Vagina (tissue), 2 donors: Measurements from ENCODE around the gene CPA4. TPM values are rescaled to one million over a fixed set of nuclear protein-coding genes. Genes with fewer than 3 reads are reported as not detected.

Experiments used
- DNase-seq, 2 donors: peaks; one replicate each; pipeline ENCODE4 v3.0.0-alpha.2; 2017; ENCODE audit errors: extremely low spot score in 2 of 2
- H3K27ac ChIP-seq: fragments of 200-600 bp; sonication (generic); one replicate; pipeline ENCODE4 v1.5.1; 2019
- H3K27me3 ChIP-seq: fragments of 200-600 bp; sonication (generic); one replicate; pipeline ENCODE4 v1.5.1; 2019
- H3K36me3 ChIP-seq, 2 donors: fragments of 200-600 bp; sonication (generic); one replicate each; pipeline ENCODE4 v1.5.1; 2017 to 2019
- H3K4me1 ChIP-seq: fragments of 200-600 bp; sonication (generic); one replicate; pipeline ENCODE4 v1.5.1; 2019
- H3K4me3 ChIP-seq, 2 donors: fragments of 200-600 bp; sonication (generic); 1 replicate in 1 of 2; 2 replicates in 1 of 2; pipeline ENCODE4 v1.5.1; 2016 to 2019
- H3K9me3 ChIP-seq: fragments of 200-600 bp; sonication (generic); one replicate; pipeline ENCODE4 v1.5.1; 2019
- CTCF ChIP-seq, 3 experiments: fragments of 450-650 bp in 2 of 3; fragments of 200-600 bp in 1 of 3; sonication (generic) in 1 of 3; IDR thresholded peaks; one replicate each; pipeline ENCODE4 v1.5.1; 2017 to 2019; ENCODE audit warnings: antibody characterized with exemption in 3 of 3, mild to moderate bottlenecking in 2 of 3, moderate library complexity in 2 of 3
- POLR2A ChIP-seq, 2 donors: fragments of 450-650 bp; IDR thresholded peaks; one replicate each; pipeline ENCODE4 v1.6.1; 2017; ENCODE audit warnings: antibody characterized with exemption in 2 of 2, mild to moderate bottlenecking in 2 of 2, moderate library complexity in 2 of 2
- POLR2AphosphoS5 ChIP-seq, 2 donors: sonication (generic); formaldehyde crosslinking; IDR thresholded peaks; one replicate each; pipeline ENCODE4 v1.9.0; 2017; ENCODE audit warnings: antibody characterized with exemption in 2 of 2, mild to moderate bottlenecking in 2 of 2, low read depth in 1 of 2; ENCODE audit not compliant: insufficient read depth in 1 of 2
- intact Hi-C: fragments of 100-400 bp; cut with DNase I; formaldehyde crosslinking; loops from one replicate; pipeline ENCODE4 v1.15.1; 2023
- total RNA-seq: library from RNA; depleted of rRNA; stranded (reverse); fragments of >200 nt; gene quantifications from one replicate; pipeline ENCODE4 v1.2.3, GENCODE V29; 2016

CPA4 gene
- total RNA-seq, 1 donor from 2014 or later, result 8.8 TPM

GRCh38 chr7:130262448-130262847 lies 30.5 kb upstream of the CPA4 start:
- no peak for DNase-seq
- Histone ChIP-seq H3K9me3 (peaks cover 5% of the 10 kb centered on the region), H3K36me3 (no peaks in the 10 kb centered on the region), H3K27ac (no peak overlapping the region), H3K4me1 (no peaks in the 10 kb centered on the region), H3K27me3 (no peaks in the 10 kb centered on the region), H3K4me3 (no peak overlapping the region)
- TF ChIP-seq CTCF (IDR thresholded peaks at IDR 0.05) (no peak), POLR2AphosphoS5 (IDR thresholded peaks at IDR 0.05; ENCODE audit: insufficient read depth in 1 of 2, low read depth in 1 of 2) (no peak), POLR2A (IDR thresholded peaks at IDR 0.05) (no peak)
- intact Hi-C loops, result no loop called here

- H3K9me3 ChIP-seq, result peaks cover under 1% of the 10 kb centered on the region
- no peaks in the 10 kb centered on the region for H3K27me3 ChIP-seq
- intact Hi-C loops, result no loop called here
- TF ChIP-seq CTCF (IDR thresholded peaks at IDR 0.05), result no peak
- no peak for TF ChIP-seq POLR2A (IDR thresholded peaks at IDR 0.05)
- TF ChIP-seq POLR2AphosphoS5 (IDR thresholded peaks at IDR 0.05; ENCODE audit: insufficient read depth in 1 of 2, low read depth in 1 of 2), result no peak
- no peaks in the 10 kb centered on the region for H3K4me1 ChIP-seq
- DNase-seq, result no peak
- H3K27ac ChIP-seq, result no peak overlapping the region
- H3K36me3 ChIP-seq, result no peaks in the 10 kb centered on the region
- H3K4me3 ChIP-seq, result no peak overlapping the region
Observed at GRCh38 chr7:130263130-130263529, 29.8 kb upstream of the CPA4 start.

- no peaks in the 10 kb centered on the region for H3K36me3 ChIP-seq
Observed at GRCh38 chr7:130266258-130266960, 26.6 kb upstream of the CPA4 start, which contains the start of gene CPA2. Gene CPA2 (plus strand): TSS chr7:130266863. CDS start chr7:130266882, 19 bp downstream.

GRCh38 chr7:130266961-130267321 lies 26.0 kb upstream of the CPA4 start:
- intact Hi-C loops, result no loop called here
- Histone ChIP-seq H3K4me1 (no peaks in the 10 kb centered on the region), H3K27me3 (no peaks in the 10 kb centered on the region), H3K4me3 (no peak overlapping the region), H3K9me3 (no peaks in the 10 kb centered on the region), H3K36me3 (no peaks in the 10 kb centered on the region), H3K27ac (no peak overlapping the region)
- TF ChIP-seq POLR2A (IDR thresholded peaks at IDR 0.05) (no peak), CTCF (IDR thresholded peaks at IDR 0.05) (no peak), POLR2AphosphoS5 (IDR thresholded peaks at IDR 0.05; ENCODE audit: insufficient read depth in 1 of 2, low read depth in 1 of 2) (no peak)
- no peak for DNase-seq

More at GRCh38 chr7:130266258-130266960, 26.6 kb upstream of the CPA4 start, which contains the start of gene CPA2:
- no peak for TF ChIP-seq POLR2A (IDR thresholded peaks at IDR 0.05)
- TF ChIP-seq POLR2AphosphoS5 (IDR thresholded peaks at IDR 0.05; ENCODE audit: insufficient read depth in 1 of 2, low read depth in 1 of 2), result no peak
- TF ChIP-seq CTCF (IDR thresholded peaks at IDR 0.05), result no peak
- no peak within 1 kb of the TSS for H3K27ac ChIP-seq
- no peak for DNase-seq
- intact Hi-C loops, result no loop called here
- H3K4me1 ChIP-seq, result no peaks in the 10 kb centered on the region
- no peaks in the 10 kb centered on the region for H3K27me3 ChIP-seq
- H3K4me3 ChIP-seq, result no peak within 1 kb of the TSS
- H3K9me3 ChIP-seq, result no peaks in the 10 kb centered on the region
